CD4-positive, alpha-beta T cell treated with Interleukin-12 subunit alpha and Interleukin-12 subunit beta, for 1 hour (primary cell): Measurements from ENCODE around the gene RABAC1.

ENCODE experiments used
- DNase-seq: peaks from one replicate; pipeline ENCODE4 v3.0.0-alpha.2; 2020

RABAC1 gene

GRCh38 chr19:41988947-41989346 is 29.8 kb upstream of the RABAC1 start:
- DNase-seq: no peak

GRCh38 chr19:41987141-41987860 is 28.2 kb upstream of the RABAC1 start:
- DNase-seq: no peak

GRCh38 chr19:41984961-41985360 is 25.8 kb upstream of the RABAC1 start:
- DNase-seq: no peak

GRCh38 chr19:41981724-41982123 is 22.6 kb upstream of the RABAC1 start:
- DNase-seq: no peak

- no peak for DNase-seq
Observed at GRCh38 chr19:41978470-41978869, 19.3 kb upstream of the RABAC1 start.

- DNase-seq: no peak
Observed at GRCh38 chr19:41977916-41978315, 18.8 kb upstream of the RABAC1 start.

- DNase-seq: no peak
Observed at GRCh38 chr19:41974652-41975051, 15.5 kb upstream of the RABAC1 start.

GRCh38 chr19:41971363-41971762 is 12.2 kb upstream of the RABAC1 start:
- DNase-seq: no peak

- DNase-seq: no peak
Observed at GRCh38 chr19:41969772-41970458, 10.8 kb upstream of the RABAC1 start.

GRCh38 chr19:41968751-41969595 is 9.9 kb upstream of the RABAC1 start:
- DNase-seq: no peak

GRCh38 chr19:41967054-41967783 is 8.1 kb upstream of the RABAC1 start:
- no peak for DNase-seq

GRCh38 chr19:41965106-41965505 is 6.0 kb upstream of the RABAC1 start:
- no peak for DNase-seq

GRCh38 chr19:41960973-41961372 is 1.9 kb upstream of the RABAC1 start:
- no peak for DNase-seq

GRCh38 chr19:41958367-41959055 is 610 bp downstream of the RABAC1 start:
- peak; percentile 84 for DNase-seq

- peak; percentile 52 for DNase-seq
Observed at GRCh38 chr19:41957838-41958366, 1.2 kb downstream of the RABAC1 start.

- DNase-seq: no peak
Observed at GRCh38 chr19:41957161-41957837, 1.8 kb downstream of the RABAC1 start.

GRCh38 chr19:41956621-41957020 is 2.5 kb downstream of the RABAC1 start:
- no peak for DNase-seq

- no peak for DNase-seq
Observed at GRCh38 chr19:41955521-41955920, 3.6 kb downstream of the RABAC1 start.

GRCh38 chr19:41951686-41952172 is 7.4 kb downstream of the RABAC1 start:
- DNase-seq: peak; percentile 86

- no peak for DNase-seq
Observed at GRCh38 chr19:41947091-41947490, 12.0 kb downstream of the RABAC1 start.

- peak; percentile 90 for DNase-seq
Observed at GRCh38 chr19:41945135-41945766, 13.9 kb downstream of the RABAC1 start.
